RKO (cell line): ENCODE measurements around the gene CACNB2.
A peak's percentile ranks its signal among the peaks of the same experiment; 100 is the strongest.
"Not testable (repeated sequence)": the region's sequence is repeated elsewhere in the genome, so short reads cannot be mapped to it uniquely, and the experiment has no call there.

ENCODE experiments used
- DNase-seq: peaks from one replicate; pipeline ENCODE4 v3.0.0-alpha.2; 2016; ENCODE audit warnings: low spot score

CACNB2 gene

GRCh38 chr10:18570386-18570785 is 430.2 kb downstream of the CACNB2 start:
- DNase-seq: not testable (repeated sequence)

- no peak for DNase-seq
Observed at GRCh38 chr10:18571076-18571475, 430.9 kb downstream of the CACNB2 start.

- no peak for DNase-seq
Observed at GRCh38 chr10:18571780-18572179, 431.6 kb downstream of the CACNB2 start.

GRCh38 chr10:18572959-18573561 is 432.8 kb downstream of the CACNB2 start:
- DNase-seq: no peak

- no peak for DNase-seq
Observed at GRCh38 chr10:18576586-18576985, 436.4 kb downstream of the CACNB2 start.

- no peak for DNase-seq
Observed at GRCh38 chr10:18577823-18578685, 437.8 kb downstream of the CACNB2 start.

- DNase-seq: no peak
Observed at GRCh38 chr10:18582803-18583202, 442.6 kb downstream of the CACNB2 start.

- peak; percentile 50 for DNase-seq
Observed at GRCh38 chr10:18583575-18584270, 443.5 kb downstream of the CACNB2 start.

- DNase-seq: not testable (repeated sequence)
Observed at GRCh38 chr10:18586637-18587036, 446.4 kb downstream of the CACNB2 start.

GRCh38 chr10:18591141-18591540 is 450.9 kb downstream of the CACNB2 start:
- not testable (repeated sequence) for DNase-seq
